ENCODE results near the gene PPARGC1A. TPM values are rescaled to one million over a fixed set of nuclear protein-coding genes. Genes with fewer than 3 reads are reported as not detected.

Gene PPARGC1A
- total and polyA plus RNA-seq, 9 donors: 6.8 to 10.9 (median 7.6) TPM

DNA sequence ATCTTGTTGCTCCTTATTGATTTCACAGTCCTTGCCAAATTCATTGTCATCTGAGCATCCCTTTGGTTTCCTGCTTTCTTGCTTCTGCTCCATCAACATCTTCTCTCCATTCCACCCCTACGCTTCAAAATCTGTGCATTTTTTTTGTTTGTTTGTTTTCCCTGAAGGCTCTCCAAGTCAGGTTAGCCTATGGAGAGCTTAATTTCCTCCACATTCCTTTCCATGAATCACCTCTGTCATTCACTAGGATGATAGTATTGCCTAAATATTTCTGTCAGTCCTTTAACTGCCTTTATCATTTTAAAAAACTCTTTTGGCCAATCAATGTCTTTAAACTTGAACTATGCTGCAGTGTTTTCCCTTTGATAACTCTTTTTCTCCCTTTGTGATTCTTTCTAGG lies 67.7 kb downstream of the PPARGC1A start:
- H3K27ac ChIP-seq (ENCODE audit: low read length): no peak overlapping the region
- no peak for DNase-seq
- no peaks in the 10 kb centered on the region for H3K9me3 ChIP-seq (replicated peaks; ENCODE audit: control insufficient read depth, low read depth, low read length)
- no peak overlapping the region for H3K4me3 ChIP-seq (ENCODE audit: low read length)
- H3K36me3 ChIP-seq (ENCODE audit: control insufficient read depth, insufficient read depth, low read length): no peaks in the 10 kb centered on the region
- no peaks in the 10 kb centered on the region for H3K27me3 ChIP-seq (ENCODE audit: control insufficient read depth, insufficient read depth, low read length)
- WGBS (ENCODE audit: insufficient coverage): no CpG with 5 or more reads among the region's 1 CpG
- peaks cover 8% of the 10 kb centered on the region for H3K4me1 ChIP-seq (ENCODE audit: control insufficient read depth, insufficient read depth, low read length)

DNA sequence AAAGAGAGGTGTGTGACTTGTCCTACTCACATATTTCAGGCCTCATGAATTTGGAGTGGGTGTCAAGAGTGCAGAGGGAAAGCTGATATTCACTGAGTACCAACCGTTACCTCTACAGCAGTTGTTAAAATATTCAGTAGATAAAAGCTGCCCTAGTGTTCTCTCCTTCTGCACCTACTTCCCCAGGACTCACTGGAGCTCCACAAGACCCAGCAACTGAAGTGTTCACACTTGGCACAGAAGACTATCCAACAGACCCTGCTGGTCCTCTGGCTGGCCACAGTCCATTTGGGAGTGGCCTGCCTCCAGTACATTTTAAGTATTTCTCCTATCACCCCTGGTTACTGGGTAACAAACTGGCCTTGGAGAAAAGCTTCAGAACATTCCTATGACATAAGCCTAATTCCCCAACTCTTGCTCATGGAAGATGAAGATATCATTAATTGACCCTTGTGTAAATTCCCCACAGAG lies 70.8 kb downstream of the PPARGC1A start:
- DNase-seq: peak; percentile 20
- H3K4me1 ChIP-seq (ENCODE audit: control insufficient read depth, insufficient read depth, low read length): peaks cover 10% of the 10 kb centered on the region
- no peaks in the 10 kb centered on the region for H3K9me3 ChIP-seq (replicated peaks; ENCODE audit: control insufficient read depth, low read depth, low read length)
- no peak overlapping the region for H3K4me3 ChIP-seq (ENCODE audit: low read length)
- H3K27me3 ChIP-seq (ENCODE audit: control insufficient read depth, insufficient read depth, low read length): no peaks in the 10 kb centered on the region
- WGBS (ENCODE audit: insufficient coverage): no CpG with 5 or more reads among the region's 1 CpG
- H3K36me3 ChIP-seq (ENCODE audit: control insufficient read depth, insufficient read depth, low read length): no peaks in the 10 kb centered on the region
- no peak overlapping the region for H3K27ac ChIP-seq (ENCODE audit: low read length)

DNA sequence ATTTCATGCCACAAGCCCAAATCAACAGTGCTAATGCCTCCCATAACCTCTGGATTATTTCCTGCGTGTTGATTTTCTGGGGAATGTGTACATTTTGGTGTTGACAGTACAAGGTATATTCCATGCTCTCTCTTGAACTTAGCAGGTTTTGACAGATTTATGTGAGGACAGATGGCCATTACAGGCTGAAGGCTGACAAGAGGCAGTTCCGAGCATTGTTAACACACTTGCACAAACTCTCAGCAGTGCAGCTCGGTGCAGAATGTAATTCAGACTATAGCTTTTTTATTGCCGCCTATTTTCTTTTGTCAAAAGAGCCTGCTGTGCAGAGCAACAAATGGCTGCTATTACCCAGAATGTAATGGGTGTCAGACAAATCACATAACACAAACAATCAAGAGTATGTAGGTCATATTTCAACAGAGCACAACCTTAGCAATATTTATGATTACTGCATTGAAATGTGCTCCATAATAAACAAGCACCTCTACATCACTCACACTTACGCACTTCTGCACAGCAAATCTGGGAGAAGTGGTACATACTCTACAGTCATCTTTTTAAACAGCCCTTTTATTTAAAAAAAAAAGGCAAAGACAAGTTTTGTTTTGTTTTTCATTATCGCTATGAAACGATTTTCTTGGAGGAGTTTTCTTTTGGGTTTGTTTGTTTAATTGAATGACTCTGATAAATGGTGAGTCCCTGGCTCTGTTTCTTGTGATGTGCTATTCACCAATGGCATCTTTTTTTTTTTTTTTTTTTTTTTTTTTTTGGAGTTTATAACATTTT lies 71.6 kb downstream of the PPARGC1A start:
- no peak overlapping the region for H3K4me3 ChIP-seq (ENCODE audit: low read length)
- peak; percentile 14 for DNase-seq
- peaks cover 5% of the 10 kb centered on the region for H3K36me3 ChIP-seq (ENCODE audit: control insufficient read depth, insufficient read depth, low read length)
- H3K4me1 ChIP-seq (ENCODE audit: control insufficient read depth, insufficient read depth, low read length): peaks cover 10% of the 10 kb centered on the region
- no peak overlapping the region for H3K27ac ChIP-seq (ENCODE audit: low read length)
- H3K9me3 ChIP-seq (replicated peaks; ENCODE audit: control insufficient read depth, low read depth, low read length): no peaks in the 10 kb centered on the region
- no peaks in the 10 kb centered on the region for H3K27me3 ChIP-seq (ENCODE audit: control insufficient read depth, insufficient read depth, low read length)
- WGBS (ENCODE audit: insufficient coverage): 0% methylated on average over 2 of the region's 7 CpGs

DNA sequence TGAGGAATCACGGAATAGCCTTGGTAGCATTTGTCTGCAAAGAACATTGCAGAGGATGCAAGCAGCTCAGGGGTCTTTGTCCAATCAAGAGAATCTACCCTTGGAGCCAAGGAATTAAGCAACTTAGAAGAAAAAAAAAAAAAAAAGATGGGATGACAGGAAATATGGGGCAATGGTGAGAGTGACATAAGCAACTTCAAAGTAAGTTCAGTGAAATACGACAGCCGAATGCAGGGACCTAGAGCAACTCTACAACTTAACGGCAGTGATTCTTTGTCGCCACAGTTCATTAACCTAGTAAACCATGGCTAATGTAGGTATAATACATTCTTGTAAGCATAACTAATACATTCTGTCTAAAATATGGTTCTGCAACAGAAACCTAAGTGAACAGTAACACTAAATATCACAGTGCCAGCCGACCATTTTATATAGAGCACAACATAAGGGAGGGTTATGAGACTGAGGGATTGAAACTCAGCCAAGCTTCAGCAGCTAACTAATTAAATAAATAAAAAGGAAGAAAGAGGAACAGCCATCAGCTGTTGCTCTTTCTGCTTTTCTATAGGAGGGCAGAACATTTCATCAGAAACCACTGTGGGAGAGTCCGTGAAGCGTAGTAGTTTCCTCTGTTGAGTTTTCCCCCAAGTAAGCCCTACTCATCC lies 74.7 kb downstream of the PPARGC1A start:
- Histone ChIP-seq H3K9me3 (replicated peaks; ENCODE audit: control insufficient read depth, low read depth, low read length) (no peaks in the 10 kb centered on the region), H3K36me3 (ENCODE audit: control insufficient read depth, insufficient read depth, low read length) (peaks cover 13% of the 10 kb centered on the region), H3K4me3 (ENCODE audit: low read length) (no peak overlapping the region), H3K27ac (ENCODE audit: low read length) (peak overlapping the region; percentile 67), H3K4me1 (ENCODE audit: control insufficient read depth, insufficient read depth, low read length) (peaks cover 10% of the 10 kb centered on the region), H3K27me3 (ENCODE audit: control insufficient read depth, insufficient read depth, low read length) (no peaks in the 10 kb centered on the region)
- WGBS (ENCODE audit: insufficient coverage): 91% methylated on average over 3 of the region's 8 CpGs
- peak; percentile 40 for DNase-seq

DNA sequence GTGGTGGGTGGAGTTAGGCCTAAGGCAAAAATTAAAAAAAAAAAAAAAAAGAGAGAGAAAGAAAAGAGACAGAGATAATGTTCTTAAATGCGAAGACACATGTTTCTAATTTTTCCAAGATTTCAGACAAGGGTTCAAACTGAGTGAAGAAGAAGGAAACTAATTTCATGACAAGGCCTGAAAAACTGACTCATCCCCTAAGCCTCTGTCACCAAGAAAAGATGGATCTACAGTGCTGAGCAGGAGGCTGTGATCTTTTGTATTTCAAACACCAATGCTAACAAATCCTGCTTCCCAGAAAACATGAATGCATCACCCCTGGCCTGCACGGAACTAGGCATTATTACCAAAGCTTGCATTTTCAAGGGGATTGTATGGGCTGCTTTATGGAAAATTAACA lies 75.3 kb downstream of the PPARGC1A start:
- Histone ChIP-seq H3K27me3 (ENCODE audit: control insufficient read depth, insufficient read depth, low read length) (no peaks in the 10 kb centered on the region), H3K9me3 (replicated peaks; ENCODE audit: control insufficient read depth, low read depth, low read length) (no peaks in the 10 kb centered on the region), H3K4me3 (ENCODE audit: low read length) (no peak overlapping the region), H3K36me3 (ENCODE audit: control insufficient read depth, insufficient read depth, low read length) (peaks cover 13% of the 10 kb centered on the region), H3K27ac (ENCODE audit: low read length) (no peak overlapping the region), H3K4me1 (ENCODE audit: control insufficient read depth, insufficient read depth, low read length) (peaks cover 10% of the 10 kb centered on the region)
- 40% methylated on average over 1 of the region's 2 CpGs for WGBS (ENCODE audit: insufficient coverage)
- DNase-seq: no peak

DNA sequence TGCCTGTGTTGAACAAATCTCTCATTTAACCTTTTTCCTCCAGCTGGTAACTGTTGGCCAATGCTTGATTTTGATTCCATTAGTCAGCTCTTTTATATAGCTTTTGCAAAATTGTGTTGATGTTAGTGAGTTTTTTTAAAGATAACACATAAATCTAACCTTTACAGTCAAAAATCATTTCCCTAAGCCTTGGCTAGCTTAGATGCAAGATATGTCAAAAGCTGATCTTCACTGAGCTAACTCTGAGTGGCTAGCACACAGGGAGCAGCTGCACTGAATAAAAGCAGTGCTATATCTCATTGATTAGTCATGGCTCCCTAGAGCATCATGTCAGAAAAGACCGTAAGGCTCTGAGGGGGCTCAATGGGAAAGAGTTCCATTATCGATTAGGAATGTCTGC lies 78.7 kb downstream of the PPARGC1A start:
- Histone ChIP-seq H3K4me1 (ENCODE audit: control insufficient read depth, insufficient read depth, low read length) (peaks cover 3% of the 10 kb centered on the region), H3K36me3 (ENCODE audit: control insufficient read depth, insufficient read depth, low read length) (peaks cover 13% of the 10 kb centered on the region), H3K27me3 (ENCODE audit: control insufficient read depth, insufficient read depth, low read length) (no peaks in the 10 kb centered on the region), H3K9me3 (replicated peaks; ENCODE audit: control insufficient read depth, low read depth, low read length) (no peaks in the 10 kb centered on the region), H3K4me3 (ENCODE audit: low read length) (no peak overlapping the region), H3K27ac (ENCODE audit: low read length) (no peak overlapping the region)
- 71% methylated on average over 2 of the region's 2 CpGs for WGBS (ENCODE audit: insufficient coverage)
- DNase-seq: peak; percentile 21

DNA sequence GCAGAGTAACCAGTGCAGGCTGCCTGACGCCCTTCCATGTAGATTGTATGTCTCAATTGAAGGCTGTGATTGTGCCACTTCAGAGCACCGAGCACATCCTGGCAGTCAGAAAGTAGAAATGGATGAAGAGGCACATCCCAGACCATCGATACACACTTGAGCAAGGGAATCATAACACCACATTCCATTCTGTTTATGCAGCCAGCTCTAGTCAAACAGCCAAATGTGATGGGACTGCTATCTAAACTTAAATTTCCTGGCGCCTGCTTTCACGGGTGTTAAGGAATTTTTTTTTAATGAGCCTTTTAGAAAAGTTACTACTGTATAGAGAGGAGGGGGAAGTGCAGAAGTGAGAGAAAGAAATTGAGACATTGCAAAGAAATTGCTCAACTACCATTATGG lies 84.4 kb downstream of the PPARGC1A start:
- H3K27me3 ChIP-seq (ENCODE audit: control insufficient read depth, insufficient read depth, low read length): no peaks in the 10 kb centered on the region
- no peaks in the 10 kb centered on the region for H3K9me3 ChIP-seq (replicated peaks; ENCODE audit: control insufficient read depth, low read depth, low read length)
- H3K27ac ChIP-seq (ENCODE audit: low read length): no peak overlapping the region
- H3K4me3 ChIP-seq (ENCODE audit: low read length): no peak overlapping the region
- H3K4me1 ChIP-seq (ENCODE audit: control insufficient read depth, insufficient read depth, low read length): no peaks in the 10 kb centered on the region
- H3K36me3 ChIP-seq (ENCODE audit: control insufficient read depth, insufficient read depth, low read length): no peaks in the 10 kb centered on the region
- DNase-seq: no peak
- 63% methylated on average over 1 of the region's 5 CpGs for WGBS (ENCODE audit: insufficient coverage)

DNA sequence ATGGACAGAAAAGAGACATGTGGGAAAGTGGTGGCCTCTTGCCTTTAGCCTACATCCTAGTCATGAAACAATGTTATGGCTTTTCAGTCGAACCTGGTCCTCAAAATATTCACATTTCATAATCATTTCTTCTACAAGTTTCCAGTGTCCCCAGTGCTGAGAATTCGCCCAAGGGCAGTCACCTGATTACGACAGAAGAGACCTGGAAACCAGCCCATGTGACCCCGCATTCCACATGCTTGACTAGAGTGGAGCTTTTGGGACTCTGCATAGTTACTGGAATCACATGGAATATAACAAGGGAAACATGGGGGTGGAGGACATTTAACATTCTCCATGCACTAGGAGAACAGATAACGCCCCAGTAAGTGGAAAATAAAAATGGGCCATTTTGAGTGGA lies 100.1 kb downstream of the PPARGC1A start:
- H3K4me1 ChIP-seq (ENCODE audit: control insufficient read depth, insufficient read depth, low read length): no peaks in the 10 kb centered on the region
- H3K9me3 ChIP-seq (replicated peaks; ENCODE audit: control insufficient read depth, low read depth, low read length): no peaks in the 10 kb centered on the region
- H3K36me3 ChIP-seq (ENCODE audit: control insufficient read depth, insufficient read depth, low read length): no peaks in the 10 kb centered on the region
- H3K27ac ChIP-seq (ENCODE audit: low read length): no peak overlapping the region
- no peak for DNase-seq
- no peaks in the 10 kb centered on the region for H3K27me3 ChIP-seq (ENCODE audit: control insufficient read depth, insufficient read depth, low read length)
- no peak overlapping the region for H3K4me3 ChIP-seq (ENCODE audit: low read length)
- no CpG with 5 or more reads among the region's 5 CpGs for WGBS (ENCODE audit: insufficient coverage)

DNA sequence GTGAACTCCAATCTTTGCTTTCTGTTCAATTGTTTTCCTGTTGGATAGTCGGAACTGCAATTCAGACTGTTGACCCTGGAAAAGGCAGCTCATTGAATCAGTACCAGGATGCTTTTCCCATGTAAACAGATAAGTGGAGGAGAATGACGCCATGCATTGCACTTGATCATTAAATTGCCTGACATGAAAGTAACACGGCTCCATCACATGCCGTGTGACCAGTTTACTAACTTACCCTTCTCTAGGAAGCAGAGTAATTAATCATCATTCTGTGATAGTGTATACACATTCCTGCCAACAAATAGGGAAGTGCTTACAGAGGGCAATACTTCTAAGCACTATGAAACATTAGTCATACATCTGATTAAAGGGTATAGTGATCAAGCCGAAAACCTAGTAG lies 101.4 kb downstream of the PPARGC1A start:
- no peak for DNase-seq
- Histone ChIP-seq H3K36me3 (ENCODE audit: control insufficient read depth, insufficient read depth, low read length) (no peaks in the 10 kb centered on the region), H3K27ac (ENCODE audit: low read length) (no peak overlapping the region), H3K4me3 (ENCODE audit: low read length) (no peak overlapping the region), H3K9me3 (replicated peaks; ENCODE audit: control insufficient read depth, low read depth, low read length) (no peaks in the 10 kb centered on the region), H3K27me3 (ENCODE audit: control insufficient read depth, insufficient read depth, low read length) (no peaks in the 10 kb centered on the region), H3K4me1 (ENCODE audit: control insufficient read depth, insufficient read depth, low read length) (no peaks in the 10 kb centered on the region)
- WGBS (ENCODE audit: insufficient coverage): 58% methylated on average over 2 of the region's 5 CpGs

DNA sequence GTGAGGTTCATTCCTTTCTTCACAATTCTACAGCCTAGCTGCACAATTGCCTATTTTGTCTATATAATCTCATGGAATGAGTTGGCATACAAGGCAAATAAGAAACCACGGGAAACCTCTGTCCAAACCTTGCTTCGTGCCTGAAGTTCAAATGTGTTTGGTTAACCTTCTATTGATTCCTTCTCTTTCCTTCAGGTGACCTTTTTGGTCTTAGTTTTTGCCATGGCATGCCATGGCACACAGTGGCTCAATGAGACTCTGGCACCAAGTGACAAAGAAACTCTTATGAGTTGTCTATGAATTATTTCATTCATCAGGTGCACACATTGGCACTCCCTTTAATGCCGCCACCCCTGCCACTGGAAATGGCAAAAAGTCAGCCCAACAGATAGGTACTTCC lies 101.8 kb downstream of the PPARGC1A start:
- no peaks in the 10 kb centered on the region for H3K36me3 ChIP-seq (ENCODE audit: control insufficient read depth, insufficient read depth, low read length)
- WGBS (ENCODE audit: insufficient coverage): 83% methylated on average over 1 of the region's 3 CpGs

More for the DNA sequence above, 101.8 kb downstream of the PPARGC1A start:
- Histone ChIP-seq H3K4me1 (ENCODE audit: control insufficient read depth, insufficient read depth, low read length) (no peaks in the 10 kb centered on the region), H3K27me3 (ENCODE audit: control insufficient read depth, insufficient read depth, low read length) (no peaks in the 10 kb centered on the region), H3K9me3 (replicated peaks; ENCODE audit: control insufficient read depth, low read depth, low read length) (no peaks in the 10 kb centered on the region), H3K4me3 (ENCODE audit: low read length) (no peak overlapping the region), H3K27ac (ENCODE audit: low read length) (no peak overlapping the region)
- no peak for DNase-seq
